SKM-1 (cell line): ENCODE results near the gene EFCAB8.
"Not testable (repeated sequence)": the region's sequence is repeated elsewhere in the genome, so short reads cannot be mapped to it uniquely, and the experiment has no call there.

Source experiments
- DNase-seq: peaks from one replicate; lab custom pipeline; 2025; ENCODE audit not compliant: unreplicated experiment; lab: John Stamatoyannopoulos, UW

EFCAB8 gene

DNA sequence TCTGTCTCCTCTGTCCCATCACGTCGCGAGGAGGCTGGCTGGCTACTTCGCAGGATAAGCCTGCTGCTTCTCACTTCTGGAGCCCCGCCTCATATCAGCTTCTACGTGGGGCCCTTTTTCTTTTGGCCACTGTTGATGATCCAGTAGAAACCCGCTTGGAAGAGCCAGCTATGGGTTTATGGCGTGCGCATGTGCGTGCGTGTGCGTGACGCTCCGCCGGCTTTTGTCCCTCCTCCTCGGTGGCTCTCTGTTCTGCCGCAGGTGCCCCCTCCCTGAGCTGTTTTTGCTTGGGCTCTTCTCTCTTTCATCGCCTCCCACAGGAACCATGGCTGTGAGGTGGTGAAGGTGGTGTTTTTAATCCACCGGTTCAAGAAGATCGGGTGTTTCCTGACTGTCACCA lies 26.5 kb downstream of the EFCAB8 start:
- DNase-seq, result no peak

DNA sequence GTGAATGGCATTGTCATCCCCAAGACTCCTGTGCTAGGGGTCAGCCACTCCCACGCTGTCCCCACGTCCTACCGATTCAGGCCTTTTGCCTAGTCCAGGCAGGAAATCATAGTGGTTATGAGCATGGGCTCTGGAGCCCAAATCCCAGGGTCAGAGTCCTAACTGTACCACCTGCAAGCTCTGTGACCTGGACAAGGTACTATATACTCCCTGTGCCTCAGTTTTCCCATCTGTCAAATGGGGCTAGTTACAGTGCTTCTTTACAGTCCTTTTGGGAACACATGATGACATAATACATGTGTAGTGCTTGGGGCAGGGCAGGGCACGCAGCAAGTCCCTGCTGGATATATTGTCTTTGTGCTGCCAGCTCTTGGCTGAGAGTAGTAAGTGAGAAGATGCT lies 27.2 kb downstream of the EFCAB8 start:
- no peak for DNase-seq

DNA sequence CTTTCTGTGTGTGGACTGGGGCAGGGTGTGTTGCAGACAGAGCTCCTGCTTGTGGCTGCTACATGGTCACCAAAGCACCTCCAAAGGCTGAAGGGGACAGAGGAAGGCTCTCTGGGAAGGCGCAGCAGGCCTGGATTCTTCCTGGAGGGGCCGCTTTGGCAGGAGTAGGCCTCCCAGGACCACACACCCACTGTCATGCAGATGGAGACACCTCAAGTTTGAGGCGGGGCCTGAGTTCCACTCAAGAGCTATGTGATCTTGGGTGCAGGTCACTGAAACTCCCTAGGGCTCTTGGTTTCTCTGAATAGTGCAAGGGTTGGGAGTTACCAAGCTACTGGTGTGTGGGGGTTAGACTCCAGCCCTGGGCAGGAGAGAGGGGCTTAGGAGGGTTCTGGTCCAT lies 27.9 kb downstream of the EFCAB8 start:
- no peak for DNase-seq

DNA sequence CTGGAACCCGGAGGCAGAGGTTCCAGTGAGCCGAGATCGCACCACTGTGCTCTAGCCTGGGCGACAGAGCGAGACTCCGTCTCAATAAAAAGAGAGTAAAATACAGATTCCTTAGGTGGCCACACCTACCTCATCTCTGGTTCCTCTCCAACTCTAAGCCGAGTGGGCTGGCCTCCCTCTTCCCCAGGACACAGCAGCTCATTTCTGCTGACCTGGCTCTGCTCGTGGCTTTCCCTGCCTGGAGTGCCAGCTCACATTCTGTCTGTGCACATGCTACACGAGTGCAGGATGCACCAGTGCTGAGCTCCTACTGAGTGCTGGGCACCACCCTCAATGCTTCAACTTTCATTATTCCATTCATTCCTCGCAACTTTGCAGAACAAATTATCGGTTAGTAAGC lies 28.8 kb downstream of the EFCAB8 start:
- DNase-seq, result no peak

DNA sequence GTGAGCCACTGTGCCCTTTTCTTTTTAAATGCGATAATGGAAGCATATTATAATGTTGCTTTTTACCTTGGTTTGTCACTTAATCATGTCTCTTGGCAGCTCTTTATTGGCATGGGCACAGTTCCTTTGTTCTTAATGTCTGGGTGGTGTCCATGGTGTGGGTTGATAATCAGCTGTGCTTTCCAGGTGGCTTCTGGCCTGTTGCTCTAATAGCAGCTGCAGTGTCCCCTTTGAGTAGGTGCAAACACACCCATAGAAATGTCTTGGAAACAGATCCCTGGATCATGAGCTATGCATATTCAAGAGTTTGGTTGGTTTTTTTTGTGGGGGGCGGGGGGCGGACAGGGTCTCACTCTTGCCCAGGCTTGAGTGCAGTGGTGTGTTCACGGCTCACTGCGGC lies 29.9 kb downstream of the EFCAB8 start:
- no peak for DNase-seq

DNA sequence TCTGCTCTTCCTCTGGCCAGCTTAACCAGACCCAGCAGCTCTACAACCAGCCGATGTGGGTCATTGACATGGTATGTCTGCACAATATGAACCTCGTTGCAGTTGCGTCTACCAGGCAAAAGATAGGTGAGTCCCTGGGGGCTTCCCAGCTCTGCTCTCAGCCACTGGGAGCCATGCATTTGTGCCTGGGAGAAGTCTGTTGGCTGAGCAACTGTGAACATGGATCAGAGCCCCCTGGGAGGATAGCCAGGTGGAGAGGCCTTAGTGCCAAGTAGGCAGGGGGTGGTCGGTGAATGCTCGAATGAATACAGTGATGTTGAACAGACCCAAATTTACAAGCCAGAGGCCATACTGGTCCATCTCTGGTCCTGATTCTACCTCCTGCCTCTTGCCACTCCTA lies 30.6 kb downstream of the EFCAB8 start:
- DNase-seq, result no peak

DNA sequence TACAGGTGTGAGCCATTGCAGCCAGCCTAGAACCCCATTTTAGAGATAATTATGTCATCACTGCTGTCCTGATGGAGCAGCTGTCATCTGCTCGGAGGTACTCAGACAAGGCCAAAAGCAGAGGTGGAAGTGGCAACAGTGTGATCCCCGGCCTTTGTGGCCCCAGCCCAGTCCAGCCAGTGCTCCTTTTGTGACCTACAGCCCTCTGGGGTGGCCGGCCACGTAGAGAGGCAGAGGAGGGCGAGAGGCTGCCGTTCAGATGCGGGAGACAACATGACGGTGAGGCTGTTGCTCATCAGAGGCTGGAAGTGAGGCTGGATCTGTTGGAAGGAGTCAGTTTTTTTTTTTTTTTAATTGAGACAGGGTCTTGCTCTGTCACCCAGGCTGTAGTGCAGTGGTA lies 32.8 kb downstream of the EFCAB8 start:
- no peak for DNase-seq

DNA sequence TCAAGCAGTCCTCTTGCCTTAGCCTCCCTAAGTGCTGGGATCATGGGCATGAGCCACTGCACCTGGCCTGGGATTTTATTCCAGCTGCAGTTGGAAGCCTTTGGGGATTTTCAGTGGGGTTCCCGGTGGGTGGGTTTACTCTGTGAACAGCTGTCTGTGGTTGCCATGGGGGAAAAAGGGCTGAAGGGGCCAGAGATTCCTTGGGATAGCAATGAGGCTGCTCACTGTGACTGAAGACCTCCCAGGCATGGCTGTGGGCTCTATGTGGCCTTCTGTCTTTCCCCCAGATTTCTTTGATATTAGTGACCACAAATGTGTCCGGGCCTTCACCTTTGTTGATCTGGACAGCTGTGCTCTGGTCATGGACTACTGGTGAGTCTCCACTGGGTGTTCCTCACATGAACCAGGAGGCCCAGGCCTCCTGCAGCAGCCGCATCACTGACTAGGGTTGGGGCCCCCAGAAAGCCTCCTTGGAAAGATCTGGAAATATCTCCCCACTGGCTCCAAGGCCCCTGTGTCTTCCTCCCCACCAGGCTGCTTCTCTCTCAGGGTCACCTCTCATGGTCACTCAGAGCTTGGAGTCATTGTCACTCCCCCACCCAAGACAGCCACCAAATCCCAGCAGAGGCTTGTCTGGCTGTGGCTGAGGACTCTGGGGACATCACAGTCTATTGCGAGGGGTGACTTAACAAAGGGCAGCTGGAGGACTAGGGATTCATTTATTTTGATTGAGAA lies 33.4 kb downstream of the EFCAB8 start:
- DNase-seq, result no peak

DNA sequence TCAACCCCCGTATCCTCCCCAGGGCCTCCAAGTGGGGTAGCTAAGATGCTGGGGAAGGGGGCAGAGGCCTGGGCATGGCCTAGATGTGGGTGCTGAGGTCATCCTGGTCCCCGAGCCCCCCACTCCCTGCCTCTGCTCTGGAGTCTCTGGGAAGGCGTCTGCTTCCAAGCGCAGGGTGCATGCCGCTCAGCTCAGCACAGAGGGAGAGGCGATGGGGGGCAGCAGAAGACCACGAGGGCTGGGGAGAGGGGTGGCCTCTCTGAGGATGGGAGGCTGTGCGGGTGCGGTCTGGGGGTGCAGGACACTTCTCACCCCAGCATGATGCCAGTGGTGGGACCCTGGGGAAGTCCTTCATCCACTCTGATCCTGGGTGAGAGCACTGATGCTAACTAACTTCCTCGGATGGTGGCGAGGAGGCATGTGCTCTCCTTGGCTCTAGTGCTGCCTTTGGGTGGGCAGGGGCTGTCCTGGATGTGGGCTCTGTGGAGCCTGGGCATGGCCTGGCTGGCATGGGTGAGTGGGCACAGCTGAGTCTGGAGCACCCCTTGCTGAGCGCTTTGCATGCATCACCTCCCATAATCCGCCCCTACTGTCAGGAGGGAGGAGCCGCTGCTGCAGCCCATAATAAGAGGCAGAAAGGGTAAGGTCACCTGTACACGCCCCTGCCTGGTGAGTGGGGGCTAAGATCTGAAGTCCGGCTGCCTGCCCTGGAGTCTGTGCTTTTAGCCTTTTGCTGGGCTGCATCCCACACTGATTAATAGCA lies 34.7 kb downstream of the EFCAB8 start:
- no peak for DNase-seq

DNA sequence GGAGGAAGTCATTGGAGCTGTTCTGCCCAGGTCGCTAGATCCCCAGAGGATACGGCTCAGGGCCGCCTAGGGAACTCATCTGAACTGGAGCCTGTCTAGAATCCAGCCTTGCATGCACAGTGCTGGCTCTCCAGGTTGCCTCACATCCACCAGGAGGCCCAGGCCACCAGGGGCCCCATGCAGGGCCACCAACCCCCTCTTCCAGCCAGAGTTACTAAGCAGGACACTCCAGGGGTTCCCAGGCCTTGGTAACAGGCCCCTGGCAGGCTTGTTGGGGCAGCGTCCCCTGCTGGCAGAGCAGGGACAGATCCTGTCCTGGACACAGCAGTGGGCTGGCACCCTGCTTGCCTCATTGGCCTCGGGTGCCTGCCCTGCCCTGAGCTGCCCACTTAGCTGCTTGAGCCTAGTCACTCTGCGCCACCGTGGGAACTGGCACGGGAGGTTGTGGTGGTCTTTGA lies 35.3 kb downstream of the EFCAB8 start:
- no peak for DNase-seq

DNA sequence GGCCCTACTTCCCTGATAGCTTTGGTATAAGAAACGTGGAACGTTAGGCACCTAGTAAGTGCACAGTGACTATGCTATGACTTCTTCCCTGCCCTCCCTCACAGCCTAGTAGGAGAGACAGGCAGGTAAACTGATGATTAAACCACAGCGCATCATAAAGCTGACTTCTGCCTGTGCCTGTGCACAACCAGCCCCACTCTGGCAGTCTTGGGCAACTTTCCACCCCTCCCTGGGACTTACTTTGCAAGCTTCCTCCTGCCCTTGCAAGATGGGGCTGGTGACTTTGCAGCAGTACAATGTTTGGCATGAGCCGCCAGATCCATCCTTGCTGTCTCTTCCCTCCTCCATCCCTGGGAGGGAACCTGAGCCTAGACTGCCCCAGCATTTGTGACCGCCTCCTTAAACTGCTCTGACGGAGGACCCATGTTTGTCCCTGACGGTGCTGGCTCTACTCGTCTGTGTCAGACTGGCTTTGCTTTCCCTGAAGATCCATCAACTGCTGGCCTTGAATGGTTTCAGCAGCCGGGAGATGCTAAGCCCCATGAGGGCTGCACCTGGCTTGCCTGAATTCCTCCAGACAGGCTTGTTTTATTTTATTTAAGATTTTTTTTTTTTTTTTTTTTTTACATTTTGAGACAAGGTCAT lies 36.1 kb downstream of the EFCAB8 start:
- peak; percentile 13 for DNase-seq

DNA sequence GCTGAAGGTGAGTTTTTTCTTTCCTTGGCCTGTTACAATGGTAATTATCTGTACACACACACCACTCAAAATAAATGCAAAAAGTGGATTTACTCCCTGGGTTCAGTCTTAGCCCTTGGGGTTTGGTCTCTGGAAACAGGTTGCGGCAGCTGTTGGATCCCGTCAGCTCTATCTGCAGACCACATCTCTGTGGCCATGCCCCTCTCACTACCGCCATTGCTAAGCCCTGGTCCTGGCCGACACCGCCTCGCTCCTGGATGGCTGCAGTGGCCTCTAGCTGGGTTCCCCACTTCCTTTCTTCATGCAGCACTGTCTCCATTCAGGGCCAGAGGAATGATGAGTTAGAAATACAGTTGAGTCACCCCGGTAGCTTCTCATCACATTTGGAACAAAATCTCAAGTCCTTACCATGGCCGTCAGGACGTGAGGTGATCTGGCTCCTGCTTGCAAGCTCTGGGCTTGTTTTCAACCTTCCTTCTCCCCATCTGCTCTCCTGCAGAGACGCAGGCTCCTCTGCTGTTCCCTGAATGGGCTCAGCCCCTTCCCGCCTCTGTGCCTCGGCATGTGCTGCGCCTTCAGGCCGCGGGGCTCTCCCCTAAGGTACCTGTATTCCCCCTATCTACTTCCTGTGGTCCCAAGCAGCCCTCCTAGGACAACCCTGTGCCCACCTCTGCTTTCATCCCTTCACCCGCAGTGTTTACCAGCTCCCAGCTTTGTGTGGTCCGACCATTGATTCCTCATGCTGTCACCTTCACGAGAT lies 38.0 kb downstream of the EFCAB8 start:
- DNase-seq, result no peak

DNA sequence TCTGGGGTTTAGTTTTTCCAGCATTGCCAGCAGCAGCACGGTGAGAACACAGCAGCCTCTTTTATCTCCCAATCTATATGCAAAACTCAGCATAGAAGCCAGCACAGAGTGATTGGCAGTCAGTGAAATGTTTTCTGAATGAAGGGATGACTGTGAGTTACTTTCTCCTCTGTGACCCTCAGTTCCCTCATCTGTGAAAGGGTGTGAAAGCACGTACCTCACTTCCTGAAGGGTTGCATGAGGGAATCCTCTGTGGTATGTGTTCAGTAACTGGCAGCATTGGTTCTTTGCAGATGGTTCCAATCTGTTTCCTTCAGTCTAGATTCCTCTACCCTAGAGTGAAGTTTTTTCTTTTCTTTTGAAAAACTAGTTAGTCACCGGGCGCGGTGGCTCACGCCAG lies 40.0 kb downstream of the EFCAB8 start:
- no peak for DNase-seq

DNA sequence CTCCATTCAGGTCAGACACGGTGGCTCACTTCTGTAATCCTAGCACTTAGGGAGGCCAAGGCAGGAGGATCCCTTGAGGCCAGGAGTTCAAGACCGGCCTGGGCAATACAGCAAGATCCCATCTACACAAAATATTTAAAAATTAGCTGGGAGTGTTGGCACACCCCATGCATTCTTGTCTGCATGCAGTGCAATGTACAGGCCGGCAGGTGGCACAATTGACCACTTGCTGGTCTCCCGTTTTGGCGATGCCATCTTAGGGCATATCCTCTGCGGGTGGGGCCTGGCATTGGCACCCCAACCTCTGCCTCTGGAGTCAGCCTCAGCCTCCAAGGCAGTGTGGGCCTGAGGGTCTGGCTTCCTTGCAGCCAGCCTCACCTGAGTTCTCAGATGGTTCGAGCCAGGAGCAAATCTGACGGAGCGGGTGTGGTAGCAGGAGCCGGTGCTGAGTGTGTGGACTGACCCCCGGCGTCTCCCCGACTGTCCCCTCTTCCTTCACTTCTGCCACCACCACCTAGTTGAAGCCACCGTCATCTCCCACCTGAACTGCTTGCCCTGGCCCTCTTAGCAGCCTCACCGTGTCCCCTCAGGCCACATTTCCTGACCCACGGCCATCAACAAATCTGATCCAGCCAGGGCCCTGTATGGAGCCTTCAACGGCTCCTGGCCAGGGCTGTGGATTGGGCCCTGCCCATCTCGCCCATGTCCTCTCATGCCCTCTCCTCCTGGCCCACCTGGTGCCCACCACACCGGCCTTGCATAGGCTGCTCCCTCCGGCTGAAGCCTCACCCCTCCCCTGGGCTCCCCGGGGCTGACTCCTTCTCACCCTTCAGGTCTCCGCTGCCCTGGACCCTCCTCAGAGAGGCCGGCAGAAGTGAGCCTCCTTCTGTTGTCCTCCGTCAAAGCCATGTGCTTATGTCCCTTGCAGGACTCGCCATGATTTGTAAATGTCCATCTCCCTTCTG lies 44.0 kb downstream of the EFCAB8 start:
- DNase-seq, result peak; percentile 17

DNA sequence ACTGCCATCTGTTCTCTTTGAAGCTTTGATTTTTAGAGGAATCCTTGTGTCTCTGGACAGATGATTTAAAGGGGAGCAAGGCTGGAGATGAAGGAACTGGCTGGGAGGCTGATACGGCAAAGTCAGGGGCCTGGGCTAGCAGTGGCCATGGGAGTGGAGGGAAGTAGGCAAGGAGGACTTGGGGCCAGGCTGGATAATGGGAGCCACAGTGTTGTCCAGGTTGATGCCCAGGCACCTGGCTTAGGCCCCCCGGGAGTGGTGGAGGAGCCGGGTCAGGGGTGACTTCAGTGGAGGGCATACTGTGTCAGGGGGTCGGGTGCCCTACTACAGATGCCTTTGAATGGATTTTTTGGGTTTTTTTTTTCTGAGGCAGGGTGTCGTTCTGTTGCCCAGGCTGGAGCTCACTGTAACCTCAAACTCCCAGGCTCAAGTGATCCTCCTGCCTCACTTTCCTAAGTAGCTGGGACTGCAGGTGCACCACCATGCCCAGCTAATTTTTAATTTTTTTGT lies 45.0 kb downstream of the EFCAB8 start:
- no peak for DNase-seq

DNA sequence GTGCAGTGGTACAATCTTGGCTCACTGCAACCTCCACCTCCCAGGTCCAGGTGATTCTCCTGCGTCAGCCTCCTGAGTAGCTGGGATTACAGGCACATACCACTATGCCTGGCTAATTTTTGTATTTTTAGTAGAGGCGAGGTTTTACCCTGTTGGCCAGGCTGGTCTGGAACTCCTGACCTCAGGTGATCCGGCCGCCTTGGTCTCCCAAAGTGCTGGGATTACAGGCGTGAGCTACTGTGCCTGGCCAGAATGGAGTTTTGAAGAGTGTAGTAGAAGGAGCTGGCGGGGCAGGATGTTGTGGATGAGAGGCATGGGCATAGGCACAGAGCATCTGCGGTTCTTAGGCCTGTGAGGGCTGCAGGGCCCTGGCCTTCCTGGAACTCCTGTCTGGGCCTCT lies 46.0 kb downstream of the EFCAB8 start:
- not testable (repeated sequence) for DNase-seq

DNA sequence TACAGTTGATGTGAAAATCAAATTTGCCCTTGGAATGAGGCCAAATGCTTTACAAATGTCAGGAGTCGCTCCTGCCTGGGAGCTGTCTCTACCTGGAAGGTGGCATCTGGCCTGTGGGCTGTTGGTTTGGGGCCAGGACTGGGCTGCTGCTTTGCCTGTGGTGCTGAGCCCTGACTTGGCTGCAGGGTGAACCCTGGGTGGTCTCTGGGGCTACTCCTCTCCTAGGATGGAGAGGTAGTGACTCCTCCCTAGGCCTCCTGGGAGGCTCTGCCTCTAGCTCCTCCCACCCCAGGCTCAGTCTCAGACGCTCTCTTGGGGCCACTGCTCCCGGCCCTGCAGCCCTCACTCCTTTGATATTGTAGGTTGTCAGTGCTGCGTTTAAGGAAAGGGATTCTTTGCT lies 47.5 kb downstream of the EFCAB8 start:
- DNase-seq, result no peak

DNA sequence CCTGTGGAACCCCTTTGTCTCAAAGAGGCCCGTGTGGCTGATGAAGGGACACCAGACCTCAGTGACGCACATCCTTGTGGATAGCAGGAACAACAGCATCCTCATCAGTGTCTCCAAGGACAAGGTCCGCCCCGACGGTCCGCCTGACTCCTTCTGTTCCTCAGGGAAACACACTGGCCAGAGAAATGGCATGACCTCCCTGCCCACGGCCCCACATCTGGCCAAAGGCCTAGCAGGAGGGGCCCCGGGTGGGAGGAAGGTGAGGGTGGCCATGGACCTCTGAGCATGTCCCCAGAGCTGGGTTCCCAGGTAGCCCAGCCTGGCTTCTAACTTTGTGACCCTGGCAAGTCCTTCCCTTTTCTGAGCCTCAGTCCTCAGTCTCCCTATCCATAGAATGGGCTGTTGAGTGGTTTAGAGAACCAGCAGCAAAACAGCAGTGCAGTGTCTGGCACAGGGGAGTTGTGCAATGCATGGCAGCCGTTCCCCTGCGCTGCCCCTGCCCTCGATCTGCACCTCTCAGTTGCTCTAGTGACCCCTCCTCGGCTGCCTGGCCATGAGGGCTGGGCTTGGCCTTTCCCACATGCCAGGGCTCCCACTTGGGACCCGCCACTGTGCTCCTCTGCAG lies 48.3 kb downstream of the EFCAB8 start:
- no peak for DNase-seq

DNA sequence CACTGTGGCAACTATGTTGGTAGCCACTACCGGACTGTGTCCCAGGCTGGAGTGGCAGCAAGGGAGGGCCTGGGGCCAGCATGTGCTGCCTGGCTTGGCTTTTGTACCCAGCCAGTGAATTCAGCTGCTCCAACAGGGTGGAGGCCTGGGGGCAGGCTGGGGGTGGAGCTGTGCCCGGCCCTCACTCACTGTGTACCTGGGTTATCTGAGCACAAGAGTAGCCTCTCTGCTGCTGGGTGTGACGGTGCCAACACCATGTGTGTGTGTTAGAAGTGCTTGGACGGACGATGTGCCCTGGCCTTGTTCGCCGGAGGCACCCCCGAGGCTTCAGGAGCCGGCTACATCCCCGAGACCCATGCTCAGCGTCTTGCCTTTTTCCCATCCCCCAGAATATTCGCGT lies 49.2 kb downstream of the EFCAB8 start:
- DNase-seq, result no peak
